ENCODE results near the gene THSD1. TPM values are rescaled to one million over a fixed set of nuclear protein-coding genes. Genes with fewer than 3 reads are reported as not detected.
"Not testable (repeated sequence)": the region's sequence is repeated elsewhere in the genome, so short reads cannot be mapped to it uniquely, and the experiment has no call there.

Gene THSD1
- total RNA-seq, 2 experiments from 2014 or later: 0.23 to 0.28 TPM

- POLR2A ChIA-PET: no interaction called here
- no peak overlapping the region for H3K4me3 Mint-ChIP-seq
- CTCF ChIA-PET: interaction anchor here (0.6 kb wide), 1 partner anchor 550 kb away, joined by 4 read pairs; no protein-coding TSS in a partner anchor
These were observed 34.2 kb downstream of the THSD1 start for GRCh38 chr13:52371736-52372247.

GRCh38 chr13:52366291-52366690, 39.7 kb downstream of the THSD1 start:
- ChIA-PET POLR2A (no interaction called here), CTCF (no interaction called here)
- Mint-ChIP-seq H3K9me3 (no peaks in the 10 kb centered on the region), H3K27ac (no peak overlapping the region), H3K4me1 (no peaks in the 10 kb centered on the region), H3K27me3 (peaks cover 7% of the 10 kb centered on the region), H3K4me3 (no peak overlapping the region), H3K36me3 (ENCODE audit: low read depth) (no peaks in the 10 kb centered on the region)
- DNase-seq: no peak

More at GRCh38 chr13:52371736-52372247, 34.2 kb downstream of the THSD1 start:
- H3K9me3 Mint-ChIP-seq: no peaks in the 10 kb centered on the region
- peaks cover 3% of the 10 kb centered on the region for H3K27me3 Mint-ChIP-seq
- no peaks in the 10 kb centered on the region for H3K4me1 Mint-ChIP-seq
- no peaks in the 10 kb centered on the region for H3K36me3 Mint-ChIP-seq (ENCODE audit: low read depth)
- no peak overlapping the region for H3K27ac Mint-ChIP-seq
- DNase-seq: no peak

DNA sequence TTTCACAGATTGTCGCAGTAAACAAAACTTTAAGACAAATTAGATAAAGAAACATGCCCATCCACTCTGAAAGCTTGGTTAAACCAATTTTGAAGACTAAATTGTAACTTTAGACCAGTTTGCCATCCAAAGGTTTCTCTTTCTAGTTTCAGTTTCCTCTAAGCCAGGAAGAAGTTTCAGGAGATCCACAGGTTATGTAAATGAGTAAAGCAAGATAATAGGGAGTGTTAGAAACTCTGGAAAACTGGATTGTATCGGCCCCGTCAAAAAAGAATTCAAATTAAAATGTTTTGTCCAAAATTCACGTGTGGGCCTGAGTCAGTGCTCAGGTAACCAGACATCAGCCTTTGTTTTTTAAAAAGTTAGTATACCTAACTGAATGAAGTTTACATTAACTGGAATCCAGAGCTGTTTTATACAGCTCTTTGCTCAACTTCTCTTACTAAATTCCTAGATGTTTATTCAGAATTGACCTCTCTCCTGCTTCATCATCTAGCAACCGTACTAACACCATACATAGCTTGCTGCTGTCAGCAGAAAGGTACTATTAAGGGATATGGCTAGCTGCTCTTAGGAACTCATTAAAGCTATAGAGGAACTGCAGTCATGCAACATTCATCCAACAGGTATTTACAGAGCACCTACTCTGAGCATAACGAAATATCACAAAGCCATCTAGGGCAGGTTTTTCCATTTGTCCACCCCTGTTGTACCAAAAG, 43.6 kb downstream of the THSD1 start:
- POLR2A ChIA-PET, H3K4me1 Mint-ChIP-seq: not testable (repeated sequence)

GRCh38 chr13:52361225-52361624, 44.7 kb downstream of the THSD1 start:
- H3K4me1 Mint-ChIP-seq: no peaks in the 10 kb centered on the region
- peaks cover 13% of the 10 kb centered on the region for H3K27me3 Mint-ChIP-seq
- H3K36me3 Mint-ChIP-seq (ENCODE audit: low read depth): no peaks in the 10 kb centered on the region
- H3K9me3 Mint-ChIP-seq: no peaks in the 10 kb centered on the region
- H3K27ac Mint-ChIP-seq: no peak overlapping the region
- POLR2A ChIA-PET: no interaction called here
- CTCF ChIA-PET: no interaction called here
- H3K4me3 Mint-ChIP-seq: no peak overlapping the region
- no peak for DNase-seq

More for the DNA sequence above, 43.6 kb downstream of the THSD1 start:
- DNase-seq; H3K27me3 Mint-ChIP-seq; H3K36me3 Mint-ChIP-seq (ENCODE audit: low read depth); CTCF ChIA-PET; H3K4me3 Mint-ChIP-seq; H3K27ac Mint-ChIP-seq; H3K9me3 Mint-ChIP-seq: not testable (repeated sequence)

- H3K27ac Mint-ChIP-seq: no peak overlapping the region
- no peak for DNase-seq
- H3K4me1 Mint-ChIP-seq: no peaks in the 10 kb centered on the region
- H3K4me3 Mint-ChIP-seq: no peak overlapping the region
- peaks cover 17% of the 10 kb centered on the region for H3K27me3 Mint-ChIP-seq
- ChIA-PET POLR2A (no interaction called here), CTCF (no interaction called here)
- no peaks in the 10 kb centered on the region for H3K36me3 Mint-ChIP-seq (ENCODE audit: low read depth)
- no peaks in the 10 kb centered on the region for H3K9me3 Mint-ChIP-seq
These were observed 46.4 kb downstream of the THSD1 start for GRCh38 chr13:52359534-52359933.

DNA sequence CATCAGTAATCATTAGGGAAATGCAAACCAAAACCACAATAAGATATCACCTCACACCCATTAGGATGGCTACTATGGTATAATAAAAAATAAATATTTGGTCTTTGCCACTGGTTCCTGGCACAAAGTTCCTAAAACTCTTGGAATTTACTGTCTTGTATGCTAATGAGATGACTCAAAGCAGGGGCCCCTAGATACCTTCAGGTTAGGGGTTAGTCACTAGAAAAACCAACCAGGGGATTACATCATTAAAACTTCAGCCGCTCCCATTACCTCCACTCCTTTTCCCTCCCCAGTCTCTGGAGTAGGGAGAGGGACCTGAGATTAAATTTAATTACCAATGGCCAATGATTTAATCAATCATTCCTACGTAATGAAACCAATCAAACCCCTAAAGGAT, 49.6 kb downstream of the THSD1 start:
- DNase-seq: no peak
- Mint-ChIP-seq H3K9me3 (no peaks in the 10 kb centered on the region), H3K4me1 (no peaks in the 10 kb centered on the region), H3K4me3 (no peak overlapping the region), H3K27me3 (peaks cover 23% of the 10 kb centered on the region), H3K27ac (no peak overlapping the region), H3K36me3 (ENCODE audit: low read depth) (no peaks in the 10 kb centered on the region)
- ChIA-PET CTCF (no interaction called here), POLR2A (no interaction called here)

DNA sequence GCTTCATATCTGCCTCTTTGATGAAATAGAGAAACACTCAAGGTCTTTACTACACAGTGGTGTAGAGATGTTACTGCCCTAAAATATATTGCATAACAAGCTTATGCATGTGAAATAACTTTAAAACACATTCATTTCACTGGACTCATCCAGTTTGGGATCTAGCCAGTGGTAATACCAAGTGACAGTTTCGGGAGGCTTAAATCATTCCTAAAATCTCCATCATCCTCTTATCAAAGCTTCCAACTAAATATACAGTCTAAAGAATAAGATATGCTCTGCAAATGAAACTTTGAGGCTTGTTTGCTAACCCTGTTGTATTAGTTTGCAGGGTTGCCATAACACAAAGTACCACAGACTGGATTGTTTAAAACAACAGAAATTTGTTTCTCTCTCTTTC, 52.8 kb downstream of the THSD1 start:
- Mint-ChIP-seq H3K27me3 (peaks cover 20% of the 10 kb centered on the region), H3K36me3 (ENCODE audit: low read depth) (no peaks in the 10 kb centered on the region), H3K27ac (no peak overlapping the region), H3K4me3 (no peak overlapping the region), H3K4me1 (no peaks in the 10 kb centered on the region), H3K9me3 (no peaks in the 10 kb centered on the region)
- no peak for DNase-seq
- ChIA-PET CTCF (no interaction called here), POLR2A (interaction anchor here (0.6 kb wide), 1 partner anchor 16 kb away, joined by 5 read pairs; no protein-coding TSS in a partner anchor)

- H3K27ac Mint-ChIP-seq: no peak overlapping the region
- no peak for DNase-seq
- ChIA-PET CTCF (interaction anchor here (0.6 kb wide), 2 partner anchors 11 to 82 kb away, joined by 4 read pairs; no protein-coding TSS in a partner anchor), POLR2A (interaction anchor here (0.9 kb wide), 1 partner anchor 12 kb away, joined by 3 read pairs; no protein-coding TSS in a partner anchor)
- no peaks in the 10 kb centered on the region for H3K9me3 Mint-ChIP-seq
- peaks cover 12% of the 10 kb centered on the region for H3K27me3 Mint-ChIP-seq
- H3K36me3 Mint-ChIP-seq (ENCODE audit: low read depth): no peaks in the 10 kb centered on the region
- H3K4me3 Mint-ChIP-seq: no peak overlapping the region
- H3K4me1 Mint-ChIP-seq: peaks cover 6% of the 10 kb centered on the region
These were observed 56.8 kb downstream of the THSD1 start for GRCh38 chr13:52348983-52349780.

- no peaks in the 10 kb centered on the region for H3K9me3 Mint-ChIP-seq
- ChIA-PET CTCF (no interaction called here), POLR2A (no interaction called here)
- peaks cover 6% of the 10 kb centered on the region for H3K4me1 Mint-ChIP-seq
- H3K27ac Mint-ChIP-seq: no peak overlapping the region
- H3K4me3 Mint-ChIP-seq: no peak overlapping the region
- DNase-seq: no peak
- no peaks in the 10 kb centered on the region for H3K36me3 Mint-ChIP-seq (ENCODE audit: low read depth)
- H3K27me3 Mint-ChIP-seq: peaks cover 7% of the 10 kb centered on the region
These were observed 57.9 kb downstream of the THSD1 start for GRCh38 chr13:52348071-52348470.

- DNase-seq: no peak
- H3K36me3 Mint-ChIP-seq (ENCODE audit: low read depth): no peaks in the 10 kb centered on the region
- peaks cover 6% of the 10 kb centered on the region for H3K27me3 Mint-ChIP-seq
- ChIA-PET POLR2A (no interaction called here), CTCF (no interaction called here)
- no peak overlapping the region for H3K27ac Mint-ChIP-seq
- H3K4me1 Mint-ChIP-seq: peaks cover 6% of the 10 kb centered on the region
- no peaks in the 10 kb centered on the region for H3K9me3 Mint-ChIP-seq
- no peak overlapping the region for H3K4me3 Mint-ChIP-seq
These were observed 60.2 kb downstream of the THSD1 start for GRCh38 chr13:52345631-52346251.

DNA sequence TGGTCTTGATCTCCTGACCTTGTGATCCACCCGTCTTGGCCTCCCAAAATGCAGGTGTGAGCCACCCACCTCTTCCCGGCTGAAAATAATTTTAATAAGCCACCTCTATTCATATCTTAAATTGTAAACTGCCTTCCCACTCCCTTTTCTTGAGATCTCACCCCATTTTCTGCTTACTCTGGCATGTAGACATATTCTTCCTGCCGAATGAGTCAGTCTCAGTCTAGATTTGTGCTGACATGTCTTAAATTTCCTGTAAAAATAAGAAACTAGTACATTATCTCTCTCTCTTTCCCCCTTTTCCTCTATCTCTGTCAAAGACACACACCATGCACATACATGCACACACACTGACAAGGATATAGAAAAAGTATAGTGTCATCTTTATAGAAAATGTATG, 60.9 kb downstream of the THSD1 start:
- ChIA-PET CTCF (no interaction called here), POLR2A (no interaction called here)
- Mint-ChIP-seq H3K9me3 (no peaks in the 10 kb centered on the region), H3K27ac (no peak overlapping the region), H3K36me3 (ENCODE audit: low read depth) (no peaks in the 10 kb centered on the region), H3K27me3 (peaks cover 6% of the 10 kb centered on the region), H3K4me3 (no peak overlapping the region), H3K4me1 (peaks cover 6% of the 10 kb centered on the region)
- no peak for DNase-seq

DNA sequence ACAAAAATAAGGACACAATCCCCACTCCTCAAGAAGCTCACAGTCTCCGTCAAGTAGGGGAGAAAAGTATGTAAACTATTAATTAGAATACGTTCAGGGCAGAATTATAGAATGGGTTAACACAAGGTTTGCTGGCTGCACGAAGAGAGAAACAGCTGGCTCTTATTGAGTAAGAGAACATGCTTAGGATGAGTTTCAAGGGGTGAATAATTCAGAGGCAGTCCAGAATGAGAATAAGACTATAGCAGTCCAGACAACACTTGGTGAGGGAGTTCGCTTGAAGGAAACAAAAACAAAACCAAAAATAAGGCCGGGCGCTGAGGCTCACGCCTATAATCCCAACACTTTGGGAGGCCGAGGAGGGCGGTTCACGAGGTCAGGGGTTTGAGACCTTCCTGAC, 61.9 kb downstream of the THSD1 start:
- Mint-ChIP-seq H3K4me3 (no peak overlapping the region), H3K36me3 (ENCODE audit: low read depth) (no peaks in the 10 kb centered on the region), H3K27me3 (peaks cover 6% of the 10 kb centered on the region), H3K27ac (no peak overlapping the region), H3K4me1 (peaks cover 6% of the 10 kb centered on the region), H3K9me3 (no peaks in the 10 kb centered on the region)
- ChIA-PET POLR2A (interaction anchor here (1.6 kb wide), 1 partner anchor 106 kb away, joined by 7 read pairs; the partner anchor contains the start of gene VPS36), CTCF (no interaction called here)
- no peak for DNase-seq

GRCh38 chr13:52342203-52342602, 63.8 kb downstream of the THSD1 start:
- H3K4me3 Mint-ChIP-seq; H3K9me3 Mint-ChIP-seq; CTCF ChIA-PET; H3K36me3 Mint-ChIP-seq (ENCODE audit: low read depth); H3K27ac Mint-ChIP-seq; POLR2A ChIA-PET; DNase-seq; H3K27me3 Mint-ChIP-seq: not testable (repeated sequence)
- peaks cover 18% of the 10 kb centered on the region for H3K4me1 Mint-ChIP-seq

All from activated CD4-positive, alpha-beta memory T cell treated with anti-CD3 and anti-CD28 coated beads, Interleukin-2, amount 10 ng/mL, durations not matched to agents 7 days and 5 days (primary cell).